Loucy (cell line): ENCODE data around the gene BMPR1B.

Experiments
- H2AFZ ChIP-seq: fragments of 200-600 bp; sonication (generic); 2 replicates; pipeline ENCODE4 v1.6.0; 2016; ENCODE audit warnings: antibody characterized with exemption, mild to moderate bottlenecking, low read length, moderate library complexity
- H3F3A ChIP-seq: fragments of 200-600 bp; 2 replicates; pipeline ENCODE4 v1.6.0; 2016; ENCODE audit warnings: antibody characterized with exemption, low read depth, mild to moderate bottlenecking
- H3K27me3 ChIP-seq: fragments of 200-600 bp; sonication (generic); 2 replicates; pipeline ENCODE4 v1.6.1; 2014; ENCODE audit warnings: low read length, mild to moderate bottlenecking; ENCODE audit not compliant: insufficient read depth, poor library complexity, severe bottlenecking
- H3K36me3 ChIP-seq: fragments of 200-600 bp; sonication (generic); 2 replicates; pipeline ENCODE4 v1.6.1; 2016; ENCODE audit warnings: low read length; ENCODE audit not compliant: insufficient read depth
- H3K4me1 ChIP-seq: fragments of 200-600 bp; sonication (generic); 2 replicates; pipeline ENCODE4 v1.5.1; 2014; ENCODE audit warnings: low read length, mild to moderate bottlenecking; ENCODE audit not compliant: insufficient read depth, poor library complexity, severe bottlenecking
- H3K4me2 ChIP-seq: fragments of 200-600 bp; sonication (generic); 2 replicates; pipeline ENCODE4 v1.6.0; 2014; ENCODE audit warnings: antibody characterized with exemption, low read length, low read depth, mild to moderate bottlenecking; ENCODE audit not compliant: poor library complexity, severe bottlenecking
- H3K4me3 ChIP-seq: fragments of 200-600 bp; sonication (generic); 2 replicates; pipeline ENCODE4 v1.5.1; 2014; ENCODE audit warnings: low read length, mild to moderate bottlenecking, mixed read lengths; ENCODE audit not compliant: poor library complexity, severe bottlenecking
- H3K79me2 ChIP-seq: fragments of 200-600 bp; sonication (generic); 2 replicates; pipeline ENCODE4 v1.6.1; 2014; ENCODE audit warnings: low read length; ENCODE audit not compliant: insufficient read depth
- H3K9ac ChIP-seq: fragments of 200-600 bp; sonication (generic); 2 replicates; pipeline ENCODE4 v1.6.0; 2014; ENCODE audit warnings: mild to moderate bottlenecking, low read depth, low read length, moderate library complexity; ENCODE audit not compliant: poor library complexity, severe bottlenecking
- H3K9me2 ChIP-seq: fragments of 200-600 bp; sonication (generic); replicated peaks from 2 replicates; pipeline ENCODE4 v1.6.1; 2016; ENCODE audit warnings: low read depth, low read length, mixed read lengths
- H3K9me3 ChIP-seq: fragments of 200-600 bp; sonication (generic); 2 replicates; pipeline ENCODE4 v1.6.1; 2014; ENCODE audit warnings: mild to moderate bottlenecking, antibody characterized with exemption, low read length, low read depth; ENCODE audit not compliant: insufficient read depth
- H4K20me1 ChIP-seq: fragments of 200-600 bp; sonication (generic); 2 replicates; pipeline ENCODE4 v1.6.0; 2014; ENCODE audit warnings: antibody characterized with exemption, low read length, mild to moderate bottlenecking; ENCODE audit not compliant: insufficient read depth, poor library complexity, severe bottlenecking
- CTCF ChIP-seq: fragments of 200-600 bp; sonication (generic); conservative IDR thresholded peaks from 2 replicates; pipeline ENCODE4 v1.5.1; 2014; ENCODE audit warnings: mild to moderate bottlenecking, antibody characterized with exemption, low read length
- EZH2phosphoT487 ChIP-seq: fragments of 200-600 bp; IDR thresholded peaks from 2 replicates; pipeline ENCODE4 v1.6.1; 2018; ENCODE audit warnings: antibody characterized with exemption, mild to moderate bottlenecking, moderate library complexity, borderline replicate concordance

The BMPR1B gene

GRCh38 chr4:94940520-94940908, 182.8 kb downstream of the BMPR1B start:
- Histone ChIP-seq H2AFZ (no peak overlapping the region), H3K79me2 (no peaks in the 10 kb centered on the region), H3K9me2 (no peaks in the 10 kb centered on the region), H3K4me1 (no peaks in the 10 kb centered on the region), H3K27me3 (no peaks in the 10 kb centered on the region), H4K20me1 (no peaks in the 10 kb centered on the region), H3K9ac (no peak overlapping the region), H3K36me3 (no peaks in the 10 kb centered on the region), H3K9me3 (no peaks in the 10 kb centered on the region), H3K4me3 (no peak overlapping the region), H3K4me2 (no peak overlapping the region), H3F3A (no peaks in the 10 kb centered on the region)
- no peak for TF ChIP-seq EZH2phosphoT487
- TF ChIP-seq CTCF: no peak

- H3K9me2 ChIP-seq: no peaks in the 10 kb centered on the region
- no peaks in the 10 kb centered on the region for H3K4me1 ChIP-seq
- H3K9me3 ChIP-seq: no peaks in the 10 kb centered on the region
- H3F3A ChIP-seq: no peaks in the 10 kb centered on the region
- H3K36me3 ChIP-seq: no peaks in the 10 kb centered on the region
- no peak for TF ChIP-seq CTCF
- TF ChIP-seq EZH2phosphoT487: no peak
- H4K20me1 ChIP-seq: no peaks in the 10 kb centered on the region
- H3K4me2 ChIP-seq: no peak overlapping the region
- no peak overlapping the region for H2AFZ ChIP-seq
- no peak overlapping the region for H3K9ac ChIP-seq
- H3K79me2 ChIP-seq: no peaks in the 10 kb centered on the region
- no peak overlapping the region for H3K4me3 ChIP-seq
- no peaks in the 10 kb centered on the region for H3K27me3 ChIP-seq
Measured at GRCh38 chr4:94941706-94942105, 184.0 kb downstream of the BMPR1B start.

GRCh38 chr4:94944726-94945125, 187.0 kb downstream of the BMPR1B start:
- Histone ChIP-seq H3K9ac (no peak overlapping the region), H3K4me3 (no peak overlapping the region), H2AFZ (no peak overlapping the region), H3K36me3 (no peaks in the 10 kb centered on the region), H3K9me2 (no peaks in the 10 kb centered on the region), H3K27me3 (no peaks in the 10 kb centered on the region), H4K20me1 (no peaks in the 10 kb centered on the region), H3K4me2 (no peak overlapping the region), H3K9me3 (no peaks in the 10 kb centered on the region), H3K4me1 (no peaks in the 10 kb centered on the region), H3K79me2 (no peaks in the 10 kb centered on the region), H3F3A (no peaks in the 10 kb centered on the region)
- TF ChIP-seq EZH2phosphoT487 (no peak), CTCF (no peak)
